Muscle of back (tissue), 11 donors: Measurements from ENCODE around the gene RNPS1. TPM values are rescaled to one million over a fixed set of nuclear protein-coding genes. Genes with fewer than 3 reads are reported as not detected.
"Not testable (repeated sequence)": the region's sequence is repeated elsewhere in the genome, so short reads cannot be mapped to it uniquely, and the experiment has no call there.

Experiments used
- DNase-seq, 3 donors: peaks; one replicate each; pipeline versions ENCODE4 v3.0.0 to v3.0.0-alpha.2; 2013
- polyA plus RNA-seq, 10 donors: library from polyadenylated mRNA; unstranded; fragments of 120-200 nt; gene quantifications; one replicate each; pipeline ENCODE4 v1.2.1, GENCODE V29; 2013; ENCODE audit not compliant: insufficient read length in 10 of 10

The RNPS1 gene
- polyA plus RNA-seq, 10 donors: 136 to 186 (median 165) TPM

- DNase-seq: no peak
These were observed 17.1 kb upstream of the RNPS1 start for GRCh38 chr16:2284797-2285576.

- DNase-seq: no peak
These were observed 16.3 kb upstream of the RNPS1 start for GRCh38 chr16:2284001-2284770.

GRCh38 chr16:2282866-2283555 is 15.1 kb upstream of the RNPS1 start:
- DNase-seq: no peak

- DNase-seq: no peak
These were observed 14.3 kb upstream of the RNPS1 start for GRCh38 chr16:2282262-2282661.

GRCh38 chr16:2280981-2281542 is 13.1 kb upstream of the RNPS1 start:
- no peak for DNase-seq

- no peak for DNase-seq
These were observed 12.5 kb upstream of the RNPS1 start for GRCh38 chr16:2280461-2280860.

GRCh38 chr16:2278956-2279800 is 11.3 kb upstream of the RNPS1 start:
- no peak for DNase-seq

- DNase-seq: no peak
These were observed 10.3 kb upstream of the RNPS1 start for GRCh38 chr16:2278272-2278608.

- no peak for DNase-seq
These were observed 9.7 kb upstream of the RNPS1 start for GRCh38 chr16:2277466-2278271.

GRCh38 chr16:2276368-2277195 is 8.7 kb upstream of the RNPS1 start:
- DNase-seq: no peak

GRCh38 chr16:2275476-2276367 is 7.8 kb upstream of the RNPS1 start:
- DNase-seq: peak in 1 of 3 donors; percentile 23

- DNase-seq: no peak
These were observed 6.0 kb upstream of the RNPS1 start for GRCh38 chr16:2273931-2274330.

GRCh38 chr16:2273484-2273883 is 5.6 kb upstream of the RNPS1 start:
- DNase-seq: no peak

GRCh38 chr16:2271848-2272461 is 4.0 kb upstream of the RNPS1 start:
- no peak for DNase-seq

- DNase-seq: no peak
These were observed 2.9 kb upstream of the RNPS1 start for GRCh38 chr16:2270588-2271470.

GRCh38 chr16:2270070-2270462 is 2.1 kb upstream of the RNPS1 start:
- DNase-seq: no peak

GRCh38 chr16:2267505-2267912 is 417 bp downstream of the RNPS1 start:
- DNase-seq: not testable (repeated sequence)
